ENCODE measurements around the gene WFDC13.

DNA sequence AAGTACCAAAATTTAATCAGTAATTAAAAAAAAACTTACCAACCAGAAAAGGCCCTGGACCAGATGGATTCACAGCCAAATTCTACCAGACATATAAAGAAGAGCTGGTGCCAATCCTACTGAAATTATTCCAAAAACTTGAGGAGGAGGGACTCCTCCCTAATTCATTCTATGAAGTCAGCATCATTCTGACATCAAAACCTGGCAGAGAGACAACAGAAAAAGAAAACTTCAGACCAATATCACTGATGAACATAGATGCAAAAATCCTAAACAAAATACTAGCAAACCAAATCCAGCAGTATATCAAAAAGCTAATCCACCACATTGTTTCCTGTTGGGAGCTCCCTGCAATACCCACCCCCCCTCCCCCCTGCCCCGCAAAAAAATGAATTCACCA is 31.7 kb upstream of the WFDC13 start, which contains the start of gene WFDC11:
- TF ChIP-seq EZH2phosphoT487 (IDR thresholded peaks at IDR 0.05; ENCODE audit: insufficient read depth, low read depth), result no peak
- TF ChIP-seq EZH2 (IDR thresholded peaks at IDR 0.05; ENCODE audit: insufficient read depth, poor library complexity, severe bottlenecking), result no peak
